WTC11 (cell line): ENCODE results near the gene TNIP2.

Experiments used
- ETV6 ChIP-seq: sonication (generic); formaldehyde crosslinking; IDR thresholded peaks from 2 replicates; pipeline ENCODE4 v1.8.1; 2022; ENCODE audit warnings: mild to moderate bottlenecking, missing genetic modification reagents
- JUN ChIP-seq: sonication (generic); formaldehyde crosslinking; IDR thresholded peaks from 2 replicates; pipeline ENCODE4 v1.8.0; 2023; ENCODE audit warnings: mild to moderate bottlenecking, missing genetic modification reagents
- ZNF138 ChIP-seq: sonication (generic); formaldehyde crosslinking; conservative IDR thresholded peaks from 2 replicates; pipeline ENCODE4 v1.8.1; 2022; ENCODE audit warnings: mild to moderate bottlenecking, moderate library complexity, missing genetic modification reagents
- ZNF423 ChIP-seq: fragments of 250-450 bp; sonication (Bioruptor Pico); IDR thresholded peaks from 2 replicates; pipeline ENCODE4 v2.1.2; 2022; ENCODE audit warnings: mild to moderate bottlenecking, moderate library complexity
- TF ChIP-seq, protein P1 (sequence below): fragments of 200-600 bp; IDR thresholded peaks from 2 replicates; pipeline ENCODE4 v1.8.0; 2022; ENCODE audit warnings: antibody characterized with exemption
- TF ChIP-seq, protein P2 (sequence below): sonication (generic); formaldehyde crosslinking; IDR thresholded peaks from 2 replicates; pipeline ENCODE4 v1.8.0; 2023; ENCODE audit warnings: missing genetic modification reagents
- TF ChIP-seq, protein P3 (sequence below): sonication (generic); formaldehyde crosslinking; IDR thresholded peaks from 2 replicates; pipeline ENCODE4 v1.8.1; 2023; ENCODE audit warnings: mild to moderate bottlenecking, missing genetic modification reagents, moderate library complexity
- TF ChIP-seq, protein P4 (sequence below): sonication (generic); formaldehyde crosslinking; conservative IDR thresholded peaks from 2 replicates; pipeline ENCODE4 v1.8.1; 2023; ENCODE audit warnings: mild to moderate bottlenecking, low read depth, missing genetic modification reagents, moderate library complexity
- TF ChIP-seq, protein P5 (sequence below): sonication (generic); formaldehyde crosslinking; IDR thresholded peaks from 2 replicates; pipeline ENCODE4 v1.8.1; 2023; ENCODE audit warnings: mild to moderate bottlenecking, moderate library complexity, missing genetic modification reagents
- TF ChIP-seq, protein P6 (sequence below): fragments of 250-450 bp; sonication (Bioruptor Pico); IDR thresholded peaks from 2 replicates; pipeline ENCODE4 v1.9.0; 2021; ENCODE audit warnings: mild to moderate bottlenecking
- TF ChIP-seq, protein P7 (sequence below): sonication (generic); formaldehyde crosslinking; IDR thresholded peaks from 2 replicates; pipeline ENCODE4 v1.8.0; 2022; ENCODE audit warnings: missing genetic modification reagents
- TF ChIP-seq, protein P8 (sequence below): sonication (generic); formaldehyde crosslinking; conservative IDR thresholded peaks from 2 replicates; pipeline ENCODE4 v1.8.1; 2022; ENCODE audit warnings: mild to moderate bottlenecking, missing genetic modification reagents

DNA sequence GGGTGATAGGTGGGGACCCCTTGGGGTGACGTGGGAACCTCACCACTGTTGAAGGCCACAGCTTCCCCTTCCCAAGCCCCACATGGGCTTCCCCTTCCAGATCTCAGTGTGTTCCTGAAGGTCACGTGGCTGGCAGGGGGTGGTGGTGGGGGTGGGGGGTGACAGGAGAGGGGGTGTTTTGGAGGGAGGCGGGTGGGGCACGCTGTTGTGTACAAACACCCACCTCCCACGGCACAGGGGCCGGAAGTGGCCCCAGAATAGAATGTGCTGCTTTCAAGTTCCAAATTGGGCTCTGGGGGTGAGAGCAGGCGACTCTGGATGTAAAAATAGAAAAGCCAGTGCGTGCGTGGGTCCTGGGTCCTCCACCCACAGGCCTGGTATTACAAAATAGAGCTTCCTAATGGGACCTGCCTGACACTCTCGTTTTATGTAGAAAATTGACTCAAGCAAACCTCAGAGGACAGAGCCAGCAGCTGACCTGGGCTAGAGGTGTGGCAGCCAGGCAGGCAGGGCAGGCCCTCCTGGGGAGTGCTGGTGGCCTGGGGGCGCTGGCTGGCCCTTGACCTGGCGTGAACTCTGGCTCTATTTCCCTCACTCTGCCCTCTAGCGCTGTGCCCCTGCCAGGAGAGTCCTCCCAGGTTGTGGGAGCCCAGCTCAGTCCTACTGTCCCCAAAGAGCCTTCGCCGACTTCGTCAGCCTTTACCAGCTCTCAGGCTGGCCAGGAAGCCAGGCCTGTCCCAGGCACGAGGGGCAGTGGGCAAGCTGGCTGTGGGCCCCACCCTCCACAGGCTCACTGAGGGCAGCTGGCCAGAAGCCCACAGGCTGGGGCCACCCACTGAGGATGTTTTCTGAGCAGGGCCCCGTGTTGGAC lies 31.3 kb upstream of the TNIP2 start:
- TF ChIP-seq, protein P1, sequence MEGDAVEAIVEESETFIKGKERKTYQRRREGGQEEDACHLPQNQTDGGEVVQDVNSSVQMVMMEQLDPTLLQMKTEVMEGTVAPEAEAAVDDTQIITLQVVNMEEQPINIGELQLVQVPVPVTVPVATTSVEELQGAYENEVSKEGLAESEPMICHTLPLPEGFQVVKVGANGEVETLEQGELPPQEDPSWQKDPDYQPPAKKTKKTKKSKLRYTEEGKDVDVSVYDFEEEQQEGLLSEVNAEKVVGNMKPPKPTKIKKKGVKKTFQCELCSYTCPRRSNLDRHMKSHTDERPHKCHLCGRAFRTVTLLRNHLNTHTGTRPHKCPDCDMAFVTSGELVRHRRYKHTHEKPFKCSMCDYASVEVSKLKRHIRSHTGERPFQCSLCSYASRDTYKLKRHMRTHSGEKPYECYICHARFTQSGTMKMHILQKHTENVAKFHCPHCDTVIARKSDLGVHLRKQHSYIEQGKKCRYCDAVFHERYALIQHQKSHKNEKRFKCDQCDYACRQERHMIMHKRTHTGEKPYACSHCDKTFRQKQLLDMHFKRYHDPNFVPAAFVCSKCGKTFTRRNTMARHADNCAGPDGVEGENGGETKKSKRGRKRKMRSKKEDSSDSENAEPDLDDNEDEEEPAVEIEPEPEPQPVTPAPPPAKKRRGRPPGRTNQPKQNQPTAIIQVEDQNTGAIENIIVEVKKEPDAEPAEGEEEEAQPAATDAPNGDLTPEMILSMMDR = no peak
- TF ChIP-seq ZNF138 (no peak), ETV6 (CRISPR knock-in tag) (no peak), ZNF423 (CRISPR knock-in tag) (no peak), JUN (CRISPR knock-in tag) (no peak)
- TF ChIP-seq, protein P2, sequence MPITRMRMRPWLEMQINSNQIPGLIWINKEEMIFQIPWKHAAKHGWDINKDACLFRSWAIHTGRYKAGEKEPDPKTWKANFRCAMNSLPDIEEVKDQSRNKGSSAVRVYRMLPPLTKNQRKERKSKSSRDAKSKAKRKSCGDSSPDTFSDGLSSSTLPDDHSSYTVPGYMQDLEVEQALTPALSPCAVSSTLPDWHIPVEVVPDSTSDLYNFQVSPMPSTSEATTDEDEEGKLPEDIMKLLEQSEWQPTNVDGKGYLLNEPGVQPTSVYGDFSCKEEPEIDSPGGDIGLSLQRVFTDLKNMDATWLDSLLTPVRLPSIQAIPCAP = no peak
- TF ChIP-seq, protein P3, sequence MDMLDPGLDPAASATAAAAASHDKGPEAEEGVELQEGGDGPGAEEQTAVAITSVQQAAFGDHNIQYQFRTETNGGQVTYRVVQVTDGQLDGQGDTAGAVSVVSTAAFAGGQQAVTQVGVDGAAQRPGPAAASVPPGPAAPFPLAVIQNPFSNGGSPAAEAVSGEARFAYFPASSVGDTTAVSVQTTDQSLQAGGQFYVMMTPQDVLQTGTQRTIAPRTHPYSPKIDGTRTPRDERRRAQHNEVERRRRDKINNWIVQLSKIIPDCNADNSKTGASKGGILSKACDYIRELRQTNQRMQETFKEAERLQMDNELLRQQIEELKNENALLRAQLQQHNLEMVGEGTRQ (CRISPR knock-in tag) = no peak
- TF ChIP-seq, protein P4, sequence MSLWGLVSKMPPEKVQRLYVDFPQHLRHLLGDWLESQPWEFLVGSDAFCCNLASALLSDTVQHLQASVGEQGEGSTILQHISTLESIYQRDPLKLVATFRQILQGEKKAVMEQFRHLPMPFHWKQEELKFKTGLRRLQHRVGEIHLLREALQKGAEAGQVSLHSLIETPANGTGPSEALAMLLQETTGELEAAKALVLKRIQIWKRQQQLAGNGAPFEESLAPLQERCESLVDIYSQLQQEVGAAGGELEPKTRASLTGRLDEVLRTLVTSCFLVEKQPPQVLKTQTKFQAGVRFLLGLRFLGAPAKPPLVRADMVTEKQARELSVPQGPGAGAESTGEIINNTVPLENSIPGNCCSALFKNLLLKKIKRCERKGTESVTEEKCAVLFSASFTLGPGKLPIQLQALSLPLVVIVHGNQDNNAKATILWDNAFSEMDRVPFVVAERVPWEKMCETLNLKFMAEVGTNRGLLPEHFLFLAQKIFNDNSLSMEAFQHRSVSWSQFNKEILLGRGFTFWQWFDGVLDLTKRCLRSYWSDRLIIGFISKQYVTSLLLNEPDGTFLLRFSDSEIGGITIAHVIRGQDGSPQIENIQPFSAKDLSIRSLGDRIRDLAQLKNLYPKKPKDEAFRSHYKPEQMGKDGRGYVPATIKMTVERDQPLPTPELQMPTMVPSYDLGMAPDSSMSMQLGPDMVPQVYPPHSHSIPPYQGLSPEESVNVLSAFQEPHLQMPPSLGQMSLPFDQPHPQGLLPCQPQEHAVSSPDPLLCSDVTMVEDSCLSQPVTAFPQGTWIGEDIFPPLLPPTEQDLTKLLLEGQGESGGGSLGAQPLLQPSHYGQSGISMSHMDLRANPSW (CRISPR knock-in tag) = no peak
- TF ChIP-seq, protein P5, sequence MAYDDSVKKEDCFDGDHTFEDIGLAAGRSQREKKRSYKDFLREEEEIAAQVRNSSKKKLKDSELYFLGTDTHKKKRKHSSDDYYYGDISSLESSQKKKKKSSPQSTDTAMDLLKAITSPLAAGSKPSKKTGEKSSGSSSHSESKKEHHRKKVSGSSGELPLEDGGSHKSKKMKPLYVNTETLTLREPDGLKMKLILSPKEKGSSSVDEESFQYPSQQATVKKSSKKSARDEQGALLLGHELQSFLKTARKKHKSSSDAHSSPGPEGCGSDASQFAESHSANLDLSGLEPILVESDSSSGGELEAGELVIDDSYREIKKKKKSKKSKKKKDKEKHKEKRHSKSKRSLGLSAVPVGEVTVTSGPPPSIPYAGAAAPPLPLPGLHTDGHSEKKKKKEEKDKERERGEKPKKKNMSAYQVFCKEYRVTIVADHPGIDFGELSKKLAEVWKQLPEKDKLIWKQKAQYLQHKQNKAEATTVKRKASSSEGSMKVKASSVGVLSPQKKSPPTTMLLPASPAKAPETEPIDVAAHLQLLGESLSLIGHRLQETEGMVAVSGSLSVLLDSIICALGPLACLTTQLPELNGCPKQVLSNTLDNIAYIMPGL (CRISPR knock-in tag) = no peak
- TF ChIP-seq, protein P6, sequence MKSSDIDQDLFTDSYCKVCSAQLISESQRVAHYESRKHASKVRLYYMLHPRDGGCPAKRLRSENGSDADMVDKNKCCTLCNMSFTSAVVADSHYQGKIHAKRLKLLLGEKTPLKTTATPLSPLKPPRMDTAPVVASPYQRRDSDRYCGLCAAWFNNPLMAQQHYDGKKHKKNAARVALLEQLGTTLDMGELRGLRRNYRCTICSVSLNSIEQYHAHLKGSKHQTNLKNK (CRISPR knock-in tag) = no peak
- TF ChIP-seq, protein P7, sequence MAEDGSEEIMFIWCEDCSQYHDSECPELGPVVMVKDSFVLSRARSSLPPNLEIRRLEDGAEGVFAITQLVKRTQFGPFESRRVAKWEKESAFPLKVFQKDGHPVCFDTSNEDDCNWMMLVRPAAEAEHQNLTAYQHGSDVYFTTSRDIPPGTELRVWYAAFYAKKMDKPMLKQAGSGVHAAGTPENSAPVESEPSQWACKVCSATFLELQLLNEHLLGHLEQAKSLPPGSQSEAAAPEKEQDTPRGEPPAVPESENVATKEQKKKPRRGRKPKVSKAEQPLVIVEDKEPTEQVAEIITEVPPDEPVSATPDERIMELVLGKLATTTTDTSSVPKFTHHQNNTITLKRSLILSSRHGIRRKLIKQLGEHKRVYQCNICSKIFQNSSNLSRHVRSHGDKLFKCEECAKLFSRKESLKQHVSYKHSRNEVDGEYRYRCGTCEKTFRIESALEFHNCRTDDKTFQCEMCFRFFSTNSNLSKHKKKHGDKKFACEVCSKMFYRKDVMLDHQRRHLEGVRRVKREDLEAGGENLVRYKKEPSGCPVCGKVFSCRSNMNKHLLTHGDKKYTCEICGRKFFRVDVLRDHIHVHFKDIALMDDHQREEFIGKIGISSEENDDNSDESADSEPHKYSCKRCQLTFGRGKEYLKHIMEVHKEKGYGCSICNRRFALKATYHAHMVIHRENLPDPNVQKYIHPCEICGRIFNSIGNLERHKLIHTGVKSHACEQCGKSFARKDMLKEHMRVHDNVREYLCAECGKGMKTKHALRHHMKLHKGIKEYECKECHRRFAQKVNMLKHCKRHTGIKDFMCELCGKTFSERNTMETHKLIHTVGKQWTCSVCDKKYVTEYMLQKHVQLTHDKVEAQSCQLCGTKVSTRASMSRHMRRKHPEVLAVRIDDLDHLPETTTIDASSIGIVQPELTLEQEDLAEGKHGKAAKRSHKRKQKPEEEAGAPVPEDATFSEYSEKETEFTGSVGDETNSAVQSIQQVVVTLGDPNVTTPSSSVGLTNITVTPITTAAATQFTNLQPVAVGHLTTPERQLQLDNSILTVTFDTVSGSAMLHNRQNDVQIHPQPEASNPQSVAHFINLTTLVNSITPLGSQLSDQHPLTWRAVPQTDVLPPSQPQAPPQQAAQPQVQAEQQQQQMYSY = no peak
- TF ChIP-seq, protein P8, sequence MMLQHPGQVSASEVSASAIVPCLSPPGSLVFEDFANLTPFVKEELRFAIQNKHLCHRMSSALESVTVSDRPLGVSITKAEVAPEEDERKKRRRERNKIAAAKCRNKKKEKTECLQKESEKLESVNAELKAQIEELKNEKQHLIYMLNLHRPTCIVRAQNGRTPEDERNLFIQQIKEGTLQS = no peak
